NOMO-1 treated with dmso at 0.1 percent for 144 hours (cell line): Measurements from ENCODE around the gene KCNK1.

Source experiments
- DNase-seq: peaks from one replicate; lab custom pipeline; 2025; ENCODE audit not compliant: unreplicated experiment; lab: John Stamatoyannopoulos, UW

The KCNK1 gene

GRCh38 chr1:233613252-233614172, at the start of gene KCNK1:
KCNK1 (plus strand) TSS chr1:233614106; CDS start chr1:233614172, 66 bp downstream.
- no peak for DNase-seq

GRCh38 chr1:233565313-233565712, 48.6 kb upstream of the KCNK1 start:
- DNase-seq, result no peak

DNA sequence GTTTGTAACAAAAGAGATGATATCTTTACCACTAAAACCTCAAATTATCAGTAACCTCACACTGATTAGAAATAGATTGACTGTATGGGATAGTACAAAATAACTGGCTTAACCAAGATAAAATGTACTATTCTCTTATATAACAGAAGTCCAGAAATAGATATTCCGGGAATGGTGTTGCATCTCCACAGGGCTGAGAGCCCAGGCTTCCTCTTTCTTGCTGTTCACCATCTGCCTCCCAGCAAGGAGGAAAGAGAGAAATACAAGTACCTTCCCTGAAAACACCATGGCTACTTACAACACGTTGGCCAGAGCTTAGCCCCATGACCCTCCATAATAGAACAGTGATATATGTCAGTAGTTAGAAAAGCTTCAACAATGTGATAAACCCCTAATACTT, 47.0 kb upstream of the KCNK1 start:
- no peak for DNase-seq

- no peak for DNase-seq
Observed at GRCh38 chr1:233569636-233570035, 44.3 kb upstream of the KCNK1 start.

GRCh38 chr1:233570216-233570615, 43.7 kb upstream of the KCNK1 start:
- no peak for DNase-seq

GRCh38 chr1:233570706-233571105, 43.2 kb upstream of the KCNK1 start:
- no peak for DNase-seq

- no peak for DNase-seq
Observed at GRCh38 chr1:233572896-233573295, 41.0 kb upstream of the KCNK1 start.

DNA sequence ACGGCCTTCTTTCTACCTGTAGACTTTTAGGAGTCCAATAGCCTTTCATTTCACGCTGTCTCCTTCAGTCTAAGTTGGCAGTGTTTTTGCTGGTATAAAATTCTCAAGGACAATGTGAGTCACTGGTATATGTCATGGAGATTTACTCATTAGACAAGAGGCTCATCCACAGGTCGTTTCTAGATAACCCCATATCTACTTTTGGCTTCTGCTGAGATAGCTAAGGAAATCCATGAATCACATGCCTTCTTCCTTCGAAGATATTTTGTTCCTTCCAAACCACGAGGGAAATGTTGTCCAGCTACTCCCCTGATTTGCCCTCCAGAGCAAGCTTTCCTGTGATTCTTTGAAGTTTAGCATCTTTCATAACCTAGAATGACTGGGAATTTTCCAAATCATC, 38.5 kb upstream of the KCNK1 start:
- DNase-seq, result no peak

GRCh38 chr1:233582439-233582838, 31.5 kb upstream of the KCNK1 start:
- DNase-seq, result no peak

DNA sequence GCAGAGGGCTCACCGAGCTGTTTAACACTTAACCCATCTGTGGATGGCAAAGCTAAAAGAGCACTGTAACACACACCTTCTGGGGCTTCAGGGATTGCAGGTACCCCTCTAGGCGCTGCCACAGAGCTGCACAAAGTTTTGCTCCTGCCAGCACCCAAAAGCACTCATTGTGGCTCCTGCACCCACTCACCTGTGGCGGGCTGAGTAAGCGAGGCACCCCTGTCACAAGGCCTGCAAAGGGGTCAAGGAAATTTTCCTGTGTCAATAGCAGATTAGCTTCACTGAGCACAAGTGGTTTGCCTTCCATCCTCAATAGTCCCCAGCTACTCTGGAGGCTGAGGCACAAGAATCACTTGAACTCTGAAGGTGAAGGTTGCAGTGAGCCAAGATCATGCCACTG, 29.5 kb upstream of the KCNK1 start:
- DNase-seq, result no peak

- no peak for DNase-seq
Observed at GRCh38 chr1:233584931-233585330, 29.0 kb upstream of the KCNK1 start.

DNA sequence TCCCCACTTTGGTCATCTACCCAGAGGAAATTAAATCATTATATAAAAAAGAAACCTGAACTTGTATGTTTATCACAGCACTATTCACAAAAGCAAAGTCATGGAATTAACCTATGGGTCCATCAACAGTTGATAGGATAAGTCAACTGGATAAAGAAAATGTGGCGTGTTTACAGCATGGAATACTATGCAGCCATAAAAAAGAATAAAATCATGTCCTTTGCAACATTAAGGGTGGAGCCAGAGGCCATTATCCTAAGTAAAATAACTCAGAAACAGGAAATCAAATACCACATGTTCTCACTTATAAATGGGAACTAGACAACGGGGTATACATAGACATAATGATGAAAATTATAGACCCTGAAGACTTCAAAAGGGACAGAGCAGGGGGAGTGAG, 27.6 kb upstream of the KCNK1 start:
- no peak for DNase-seq

DNA sequence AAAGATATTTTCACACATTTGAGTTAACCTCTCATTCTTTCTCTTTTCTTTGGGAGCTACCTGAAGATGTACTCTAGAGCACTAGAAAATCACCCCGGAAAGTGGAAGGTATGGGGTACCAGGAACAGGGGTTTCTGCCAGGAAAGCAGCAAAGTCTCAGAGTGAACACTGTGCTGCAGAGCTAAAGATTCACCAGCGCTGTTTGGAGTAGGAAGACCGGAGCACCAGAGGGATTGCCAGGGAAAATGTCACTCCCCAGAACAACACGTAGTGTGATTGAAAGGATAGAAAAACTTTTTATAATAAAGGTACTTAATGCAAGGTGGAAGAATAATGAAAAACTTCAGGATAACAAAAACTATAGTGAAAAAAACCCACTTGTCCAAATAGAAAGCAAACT, 26.7 kb upstream of the KCNK1 start:
- DNase-seq, result no peak

GRCh38 chr1:233587958-233588799, 25.7 kb upstream of the KCNK1 start:
- DNase-seq, result no peak

GRCh38 chr1:233597489-233597901, 16.4 kb upstream of the KCNK1 start:
- no peak for DNase-seq

- no peak for DNase-seq
Observed at GRCh38 chr1:233598891-233599541, 14.9 kb upstream of the KCNK1 start.

DNA sequence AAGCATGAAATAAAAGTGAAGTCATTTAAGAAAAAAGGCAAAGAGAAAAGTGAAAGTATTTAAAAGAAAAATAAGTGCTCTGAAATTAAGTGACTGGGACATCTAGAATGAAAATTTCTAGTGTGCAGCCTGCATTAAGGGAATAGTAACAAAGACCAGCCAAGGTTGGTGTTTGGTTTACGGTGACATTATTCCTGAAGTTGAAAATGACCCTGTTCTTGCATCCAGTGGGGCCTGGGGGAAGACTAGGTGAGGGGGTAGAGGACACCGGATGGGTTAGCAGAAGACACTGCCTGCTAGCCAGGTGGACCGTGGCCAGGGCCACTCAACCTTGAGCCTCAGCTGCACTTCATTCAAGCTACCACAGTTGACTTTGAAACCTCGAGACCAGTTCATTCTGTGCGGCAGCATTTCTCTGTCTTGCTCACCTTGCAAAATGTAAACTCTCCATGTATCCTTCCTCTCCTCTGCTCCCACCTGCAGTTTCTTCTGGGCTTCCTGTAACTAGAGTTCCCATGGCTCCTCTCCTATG, 14.3 kb upstream of the KCNK1 start:
- no peak for DNase-seq

GRCh38 chr1:233600488-233600887, 13.4 kb upstream of the KCNK1 start:
- no peak for DNase-seq

DNA sequence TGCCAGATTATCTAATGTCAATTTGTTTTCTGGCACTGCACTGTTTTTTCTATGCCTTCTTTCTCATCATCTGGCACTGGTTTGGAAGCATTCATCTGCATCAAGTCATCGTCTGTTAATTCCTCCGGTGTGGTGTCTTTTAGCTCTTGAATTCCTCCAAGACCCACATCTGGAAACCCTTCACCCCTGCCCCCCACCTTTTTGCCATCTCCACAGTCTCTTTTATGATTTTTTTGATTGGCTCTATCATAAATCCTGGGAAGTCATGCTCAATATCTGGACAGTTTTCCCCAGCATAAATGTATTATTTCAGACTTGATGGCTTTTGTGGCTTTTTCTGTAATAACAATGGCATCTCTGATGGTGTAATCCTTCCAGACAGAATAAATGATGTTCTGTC, 10.4 kb upstream of the KCNK1 start:
- DNase-seq, result no peak

DNA sequence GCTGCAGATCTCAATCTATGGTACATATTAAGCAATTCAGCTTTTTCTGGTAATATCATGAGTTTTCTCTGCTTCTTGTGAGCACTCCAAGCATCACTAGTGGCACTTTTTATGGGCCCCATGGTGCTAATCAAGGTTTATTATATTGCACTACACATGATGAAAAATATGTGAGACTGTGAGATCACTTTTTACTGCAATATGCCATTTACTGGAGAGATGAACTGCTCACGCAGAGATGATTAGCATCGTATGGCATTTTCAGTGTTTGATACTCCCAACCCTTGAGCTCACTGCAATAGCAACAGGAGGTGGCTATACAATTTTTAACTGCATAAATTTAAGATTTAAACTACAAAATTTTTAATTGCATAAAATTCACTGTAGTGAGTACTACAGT, 8.7 kb upstream of the KCNK1 start:
- DNase-seq, result no peak

DNA sequence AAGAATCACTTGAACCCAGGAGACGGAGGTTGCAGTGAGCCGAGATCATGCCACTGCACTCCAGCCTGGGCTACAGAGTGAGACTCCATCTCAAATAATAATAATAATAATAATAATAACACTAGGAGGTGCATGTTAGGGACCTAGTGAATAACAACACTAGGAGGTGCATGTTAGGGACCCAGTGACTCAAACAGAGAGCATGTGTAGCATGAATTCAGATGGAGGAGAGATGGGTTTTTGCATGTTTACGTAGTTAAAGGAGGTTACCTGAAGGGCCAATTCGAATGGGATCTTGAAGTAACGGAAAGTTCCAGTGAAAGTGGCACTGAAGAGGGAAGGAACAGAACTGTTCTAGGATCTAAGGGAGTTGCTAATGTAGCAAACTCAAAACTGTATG, 7.1 kb upstream of the KCNK1 start:
- no peak for DNase-seq
